HG03342 (cell line): ENCODE data around the gene IL1R2.
"Not testable (repeated sequence)": the region's sequence is repeated elsewhere in the genome, so short reads cannot be mapped to it uniquely, and the experiment has no call there.

Experiments used
- ATAC-seq: cut with Tn5 transposase; IDR thresholded peaks from one replicate; pipeline ENCODE4 v1.9.1; 2021; ENCODE audit warnings: mild to moderate bottlenecking, moderate library complexity; ENCODE audit not compliant: unreplicated experiment

IL1R2 gene

DNA sequence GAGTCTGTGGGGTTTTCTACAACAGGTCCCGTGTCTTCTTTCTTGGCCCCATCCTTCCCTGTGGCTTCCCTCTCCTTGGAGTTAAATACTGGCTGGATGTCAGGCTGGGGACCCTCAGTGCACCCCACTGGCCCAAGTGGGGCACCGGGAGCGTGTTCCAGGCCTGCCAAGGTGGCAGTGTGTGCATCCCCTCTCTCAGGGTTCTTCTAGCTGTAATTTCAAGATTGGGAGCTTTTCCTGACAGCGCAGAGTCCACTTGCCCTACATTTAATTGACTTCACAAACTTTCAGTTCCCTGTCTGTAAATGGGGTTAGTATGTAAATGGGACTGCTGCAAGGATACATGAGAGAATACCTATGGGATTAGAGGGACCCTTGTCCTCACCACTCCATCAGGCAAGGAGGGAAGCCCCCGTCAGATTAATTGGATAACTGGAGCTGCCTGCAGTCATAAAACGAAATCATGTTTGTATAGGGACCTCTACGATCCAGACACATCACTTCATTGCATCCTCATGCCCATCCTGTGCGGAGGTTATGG is 66.6 kb downstream of the IL1R2 start:
- ATAC-seq: no peak

DNA sequence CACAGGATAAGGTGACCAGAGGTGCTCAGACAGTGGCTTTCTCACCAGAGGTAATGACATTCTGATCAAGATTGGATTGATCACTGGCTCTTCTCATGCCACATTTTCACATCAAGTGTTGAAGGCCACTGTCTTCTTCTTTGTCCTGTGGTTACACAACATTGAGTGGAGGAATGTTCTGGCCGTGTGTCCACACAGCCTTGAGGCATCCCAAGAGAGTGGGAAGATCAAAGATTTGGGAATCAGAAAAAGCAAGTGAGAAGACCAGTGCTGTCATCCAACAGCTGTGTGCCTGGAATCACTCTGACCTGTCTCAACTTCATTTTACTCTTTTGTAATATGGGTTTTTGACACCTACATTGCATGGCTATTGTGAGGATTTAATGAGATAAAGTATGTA is 67.4 kb downstream of the IL1R2 start:
- ATAC-seq: no peak

DNA sequence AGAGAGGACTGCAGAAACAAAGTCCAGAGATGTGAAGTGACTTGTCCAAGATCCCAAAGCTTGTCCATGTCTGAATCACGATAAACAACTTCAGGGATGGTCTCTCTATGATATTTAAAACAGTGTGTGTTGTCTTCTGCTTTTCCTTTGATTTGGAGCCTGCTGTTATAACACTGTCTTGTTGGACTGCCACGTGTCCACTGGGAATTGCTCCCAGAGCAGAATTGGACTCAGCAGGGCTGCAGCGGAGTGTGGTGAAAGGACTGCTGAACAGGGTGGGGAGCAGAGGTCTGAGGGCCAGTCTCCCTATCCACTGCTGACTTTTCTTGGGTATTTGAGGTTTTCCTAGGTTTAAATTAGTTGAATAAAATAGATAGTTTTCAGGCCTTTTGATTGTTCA is 68.3 kb downstream of the IL1R2 start:
- ATAC-seq: no peak

DNA sequence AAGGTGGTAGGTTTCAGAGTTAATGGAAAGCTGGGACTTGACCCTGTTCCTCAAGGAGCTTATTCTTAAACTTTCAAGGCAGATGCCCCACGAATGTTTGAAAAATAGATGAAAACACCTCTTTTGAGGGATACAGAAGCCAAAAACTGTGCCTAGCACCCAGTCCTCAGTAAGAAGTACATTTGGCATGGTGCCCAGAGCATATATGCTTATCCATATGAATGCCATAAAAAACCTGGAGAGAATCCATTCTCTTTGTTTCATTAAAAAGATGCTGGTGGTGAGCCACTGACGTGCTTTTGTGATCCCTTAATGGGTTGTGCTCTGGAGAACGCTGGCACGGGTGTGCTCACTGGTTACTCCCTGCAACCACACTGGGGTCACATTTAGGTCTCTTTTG is 69.0 kb downstream of the IL1R2 start:
- ATAC-seq: no peak

DNA sequence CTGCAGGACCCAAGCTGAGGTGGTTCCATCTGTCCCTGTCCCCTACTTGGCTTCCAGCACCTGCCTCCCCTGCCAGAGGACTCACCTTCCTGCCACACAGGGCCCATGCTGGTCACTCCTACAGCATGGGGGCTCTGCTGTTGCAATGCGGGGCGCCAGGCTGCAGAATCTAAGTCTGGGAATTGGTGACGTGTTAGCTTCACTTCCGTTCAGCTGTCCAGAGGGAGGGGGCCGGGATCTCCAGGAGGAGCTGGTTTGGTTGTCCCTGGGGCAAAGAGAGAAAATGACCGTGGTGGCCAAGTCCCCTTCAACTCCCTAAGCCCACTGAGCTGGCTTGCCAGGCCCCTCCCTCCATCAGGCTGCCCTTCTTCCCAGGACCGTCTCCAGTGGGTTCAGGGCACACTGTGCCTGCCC is 69.5 kb downstream of the IL1R2 start:
- ATAC-seq: no peak

DNA sequence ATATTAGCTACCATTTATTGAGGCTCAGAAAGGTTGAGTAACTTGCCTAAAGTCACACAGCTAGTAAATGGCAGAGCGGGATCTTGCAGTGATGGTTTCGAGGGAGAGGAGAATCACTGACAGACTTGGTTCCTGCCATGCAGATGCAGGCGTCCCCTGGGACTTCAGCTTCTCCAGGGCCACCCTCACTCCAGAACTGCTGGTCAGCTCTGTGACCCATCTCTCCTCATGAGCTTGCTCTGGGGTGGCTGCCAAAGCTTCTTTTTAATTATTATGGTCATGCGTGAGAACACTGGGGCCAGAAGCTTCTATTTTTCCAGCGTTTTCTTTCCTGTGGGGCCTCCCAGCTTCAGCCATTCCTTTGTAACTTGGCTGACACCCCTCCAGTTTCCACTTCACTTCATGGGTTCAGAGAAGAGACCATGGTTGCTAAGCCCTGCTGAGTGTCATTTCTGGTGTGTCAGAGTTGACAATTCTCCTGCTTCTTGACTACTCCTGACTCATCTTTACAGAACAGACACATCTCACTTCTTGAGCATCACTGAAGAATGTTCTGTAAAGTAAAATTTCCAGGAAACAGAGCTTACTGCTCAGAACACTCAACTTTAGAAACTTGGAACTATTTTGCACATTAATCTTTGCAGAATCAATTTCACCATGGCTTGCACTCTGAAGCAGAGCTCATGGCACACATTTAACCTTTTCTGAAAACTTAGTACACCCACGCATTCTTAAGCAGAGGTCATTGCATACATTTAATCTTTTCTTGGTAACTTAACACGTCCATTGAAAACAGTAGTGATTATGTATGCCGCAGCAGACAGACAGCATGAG is 70.4 kb downstream of the IL1R2 start:
- no peak for ATAC-seq

DNA sequence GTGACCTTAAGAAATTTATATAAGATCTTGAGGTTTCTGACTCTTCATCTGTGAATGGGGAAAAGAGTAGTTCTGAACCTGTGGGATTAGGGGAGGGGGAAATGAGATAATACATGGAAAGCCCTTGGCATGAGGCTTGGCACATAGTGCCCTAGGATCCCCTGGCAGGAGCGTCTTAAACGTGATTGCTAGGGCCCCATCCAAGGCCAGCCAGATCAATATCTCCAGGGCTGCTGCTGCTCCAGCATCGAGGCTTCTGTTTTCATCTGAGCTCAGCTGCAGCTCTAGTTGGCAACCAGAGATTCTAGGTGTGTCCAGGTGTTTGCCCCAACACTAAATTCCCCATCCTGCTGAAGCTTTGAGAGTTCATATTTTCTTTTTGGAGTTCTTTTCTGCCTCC is 71.0 kb downstream of the IL1R2 start:
- no peak for ATAC-seq

DNA sequence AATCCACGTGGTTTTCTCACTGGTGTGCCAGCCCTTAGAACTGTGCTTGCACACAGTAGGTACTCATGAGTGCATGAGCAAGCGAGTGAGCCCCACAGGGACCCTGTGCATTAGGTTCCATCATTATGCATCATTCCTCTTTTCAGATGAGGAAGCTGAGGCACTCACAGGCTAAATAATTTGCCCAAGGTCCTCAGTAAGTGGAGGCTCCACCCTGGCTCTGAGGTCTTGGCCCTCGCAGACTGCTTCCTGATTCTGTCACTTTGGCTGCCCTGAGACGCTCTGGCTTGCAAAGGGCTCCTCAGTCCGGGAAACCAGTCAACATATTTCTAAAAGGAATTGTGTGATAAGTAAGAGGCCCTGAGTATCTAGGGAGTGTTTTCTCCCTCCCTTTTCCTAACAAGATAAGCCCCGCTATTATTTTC is 71.7 kb downstream of the IL1R2 start:
- ATAC-seq: no peak

DNA sequence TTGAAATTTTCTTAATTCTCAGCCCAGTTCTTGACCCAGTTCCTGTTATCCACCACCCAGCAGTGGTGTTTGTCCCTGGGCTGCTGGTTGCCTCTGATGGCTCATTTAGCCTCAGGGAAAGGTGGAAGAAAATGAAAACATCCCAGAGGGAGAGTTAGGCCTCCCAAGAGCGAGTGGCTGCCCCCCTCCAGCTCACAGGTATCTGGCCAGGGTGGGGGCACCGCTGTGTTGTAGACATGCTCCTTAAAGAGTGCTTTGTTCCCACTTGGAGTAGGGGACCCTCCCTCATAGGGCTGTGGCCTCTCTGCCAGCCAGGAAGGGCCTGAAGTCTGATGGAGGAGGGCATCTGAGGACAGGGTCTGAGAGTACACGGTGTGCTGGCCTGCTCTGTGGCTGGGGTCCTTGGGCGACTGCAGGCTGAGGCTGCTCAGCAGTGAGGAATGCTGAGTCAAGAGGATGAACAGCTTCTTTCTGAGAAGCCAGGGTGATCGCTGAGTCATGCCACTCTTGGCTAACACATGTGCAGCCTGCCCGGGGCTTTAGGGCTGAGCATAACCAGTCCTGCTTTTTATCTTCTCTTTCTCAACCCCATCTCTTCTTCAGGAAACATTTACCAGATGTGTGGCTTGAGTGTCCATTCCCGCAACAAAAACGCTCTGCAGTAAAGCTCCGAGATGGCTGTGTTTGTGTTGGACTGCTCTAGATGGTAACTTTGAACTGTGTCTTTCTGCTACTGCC is 72.3 kb downstream of the IL1R2 start:
- ATAC-seq: no peak

DNA sequence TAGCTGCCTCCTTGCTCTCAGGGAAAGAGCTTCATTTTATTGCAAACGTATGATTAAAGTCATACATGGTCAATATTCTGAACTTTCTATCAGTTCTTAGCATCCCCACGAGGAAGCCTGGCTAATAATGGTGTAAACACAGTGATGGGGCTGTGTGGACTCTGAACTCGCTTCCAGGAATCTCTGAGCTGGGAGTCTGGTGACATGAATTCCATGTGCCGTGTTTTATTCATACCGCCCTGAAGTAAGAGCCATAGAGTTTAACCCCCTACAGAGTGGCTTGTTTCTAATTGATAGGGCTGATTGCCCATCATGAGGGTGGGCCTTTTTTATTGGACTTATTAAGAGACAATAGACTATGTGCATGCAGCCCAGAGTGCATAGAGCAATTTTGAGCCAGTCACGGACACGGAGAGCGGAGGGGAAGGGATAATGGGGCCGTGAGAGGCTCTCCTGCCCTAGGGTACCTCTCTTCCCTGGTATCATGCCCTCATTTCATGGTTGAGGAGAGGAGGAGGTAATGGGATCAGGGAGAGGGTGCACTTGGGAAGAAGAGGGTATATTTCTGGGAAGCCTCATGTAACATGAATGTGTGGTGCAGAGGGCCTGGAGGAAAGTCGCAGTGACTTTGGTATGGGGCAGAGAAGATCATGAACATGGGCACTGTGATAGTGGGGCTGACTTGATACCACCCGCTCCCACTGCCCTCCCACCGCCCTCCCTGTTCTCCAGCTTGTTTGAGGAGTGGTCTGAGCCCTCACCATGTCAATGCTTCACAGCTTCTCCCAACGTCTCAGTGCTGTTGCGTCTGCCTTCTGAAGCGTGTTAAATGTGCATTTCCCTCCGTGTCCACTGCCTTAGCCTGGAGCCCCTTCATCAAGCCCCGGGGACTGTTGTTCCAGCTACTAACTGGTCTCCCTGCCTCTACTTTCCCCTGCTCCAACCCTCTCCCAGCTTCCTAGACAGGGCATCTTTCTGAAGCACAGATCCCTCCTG is 73.2 kb downstream of the IL1R2 start:
- no peak for ATAC-seq

DNA sequence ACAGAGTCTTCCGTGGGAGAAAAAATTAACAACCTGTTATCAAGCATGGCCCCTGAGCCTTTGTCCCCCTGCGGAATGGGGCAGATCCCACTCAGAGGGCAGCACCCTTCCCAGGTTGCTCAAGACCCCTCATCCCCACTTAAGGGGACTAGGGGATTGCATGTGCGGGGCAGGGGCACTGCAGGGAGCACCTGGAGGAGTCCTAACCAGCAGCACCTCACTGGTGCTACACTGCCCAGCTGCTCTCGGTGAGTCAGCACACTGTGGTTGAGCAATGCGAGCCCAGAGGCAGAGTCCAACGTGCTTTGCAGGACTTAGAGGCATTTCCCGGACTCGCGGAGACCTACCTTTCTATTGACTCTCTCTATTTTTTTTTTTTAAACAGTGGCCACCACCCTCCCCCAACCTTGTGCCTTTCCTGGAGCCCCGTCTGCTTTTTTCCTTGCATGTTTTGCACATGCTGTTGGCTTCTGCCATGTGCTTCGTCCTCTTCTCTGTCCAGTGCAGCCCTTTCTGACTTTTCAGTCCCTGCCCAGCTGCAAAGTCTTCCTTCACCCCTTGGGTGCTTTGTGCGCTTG is 74.0 kb downstream of the IL1R2 start:
- no peak for ATAC-seq

DNA sequence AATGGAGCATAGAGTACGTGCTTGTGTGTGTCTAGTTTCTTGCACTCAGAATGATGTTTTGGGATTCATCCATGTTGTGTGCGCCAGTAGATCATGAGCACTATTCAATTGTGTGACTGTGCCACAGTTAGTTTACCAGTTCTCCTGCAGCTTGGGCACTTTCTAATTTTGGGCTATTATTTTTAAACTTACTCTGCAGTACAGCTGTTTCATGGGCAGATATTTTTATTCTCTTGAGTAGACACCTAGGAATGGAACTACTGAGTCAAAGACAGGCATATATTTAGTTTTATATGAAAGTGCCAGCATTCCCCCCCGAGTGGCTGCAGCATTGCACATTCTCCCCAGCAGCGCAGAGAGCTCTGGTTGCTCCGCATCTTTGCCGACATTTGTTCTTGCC is 74.8 kb downstream of the IL1R2 start:
- ATAC-seq: no peak

DNA sequence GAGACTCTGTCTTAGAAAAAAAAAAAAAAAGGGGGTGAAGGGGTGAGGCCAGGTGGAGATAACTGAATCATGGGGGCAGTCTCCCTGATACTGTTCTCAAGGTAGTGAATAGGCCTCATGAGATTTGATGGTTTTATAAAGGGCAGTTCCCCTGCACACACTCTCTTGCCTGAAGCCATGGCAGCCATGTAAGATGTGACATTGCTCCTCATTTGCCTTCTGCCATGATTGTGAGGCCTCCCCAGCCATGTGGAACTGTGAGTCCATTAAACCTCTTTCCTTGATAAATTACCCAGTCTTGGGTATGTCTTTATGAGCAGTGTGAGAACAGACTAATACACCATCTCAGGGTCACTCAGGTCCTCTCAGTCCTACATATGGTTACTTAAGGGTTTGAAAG is 76.4 kb downstream of the IL1R2 start:
- not testable (repeated sequence) for ATAC-seq

DNA sequence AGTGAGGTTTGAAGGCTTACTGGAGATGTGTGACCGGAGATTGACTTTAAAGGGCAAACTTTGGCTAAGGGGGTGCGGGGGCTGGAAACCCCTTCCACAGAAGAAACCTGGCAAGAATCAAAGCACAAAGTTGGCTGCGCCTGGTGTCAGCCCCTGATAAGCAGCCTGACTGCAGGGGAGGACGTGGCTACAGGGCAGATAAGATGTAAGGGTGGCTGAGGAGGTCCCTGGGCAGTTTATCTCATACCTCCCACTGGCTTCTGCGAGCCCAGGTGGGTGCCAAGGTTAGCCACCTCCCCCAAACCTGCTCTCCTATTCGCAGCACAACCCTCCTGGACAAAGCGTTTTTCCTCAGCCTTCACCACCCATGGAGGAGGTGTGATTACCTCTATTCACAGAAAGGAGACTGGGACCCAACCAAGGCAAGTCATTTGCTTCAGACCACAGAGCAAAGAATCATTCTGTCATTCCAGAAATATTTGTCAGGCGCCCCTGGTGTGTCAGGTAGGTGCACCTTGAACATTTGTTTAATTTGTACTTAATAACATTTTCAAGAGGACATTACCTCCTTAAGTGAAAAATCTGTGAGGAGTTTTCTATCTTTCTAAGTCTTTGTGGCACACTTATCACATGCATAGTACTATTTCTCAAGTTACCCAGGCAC is 77.7 kb downstream of the IL1R2 start:
- ATAC-seq: no peak

DNA sequence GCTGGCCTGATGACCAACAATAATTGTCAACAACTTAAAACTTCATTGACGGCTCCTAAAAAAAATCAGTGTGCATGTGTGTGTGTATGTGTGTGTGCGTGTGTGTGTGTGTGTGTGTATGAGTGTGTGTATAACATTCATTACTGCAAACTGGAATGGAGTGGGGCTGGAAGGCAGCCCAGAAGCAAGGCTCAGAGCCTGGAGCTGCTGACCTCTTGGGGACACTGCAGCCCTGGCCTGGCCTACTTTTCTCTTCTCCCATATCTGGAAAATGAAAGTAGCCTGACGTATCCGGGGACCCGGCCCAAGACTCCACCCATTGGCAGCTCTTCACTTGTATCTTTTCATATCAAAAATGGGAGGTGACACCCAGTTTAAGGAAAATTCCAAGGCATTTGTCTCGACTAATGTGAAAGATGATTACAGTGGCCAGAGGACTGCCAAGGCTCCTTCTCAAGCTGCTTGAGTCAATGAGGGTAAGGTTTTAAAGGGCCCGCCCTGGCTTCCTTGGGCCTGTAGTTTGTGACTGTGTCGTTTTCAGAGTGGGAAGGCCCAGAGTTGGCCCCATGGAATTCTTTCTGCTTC is 78.4 kb downstream of the IL1R2 start:
- no peak for ATAC-seq

DNA sequence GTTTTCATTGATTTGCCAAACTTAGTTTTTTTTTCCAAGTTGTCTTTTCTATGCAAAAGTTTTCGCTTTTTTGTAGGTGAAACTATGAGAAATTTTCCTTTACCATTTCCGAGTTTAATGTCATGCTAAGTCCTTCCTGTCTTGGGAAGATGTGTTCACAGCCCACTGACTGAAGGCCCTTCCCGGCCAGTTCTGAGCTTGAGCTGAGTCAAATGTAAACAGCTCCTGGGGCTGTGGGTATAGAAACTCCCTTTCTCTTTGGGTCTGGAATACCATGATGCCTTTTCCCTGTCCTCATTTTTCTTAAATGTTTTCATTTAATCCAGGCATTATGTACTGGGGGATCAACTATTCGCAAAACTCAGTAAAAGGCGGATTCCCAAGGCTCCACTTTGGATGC is 81.0 kb downstream of the IL1R2 start:
- no peak for ATAC-seq

DNA sequence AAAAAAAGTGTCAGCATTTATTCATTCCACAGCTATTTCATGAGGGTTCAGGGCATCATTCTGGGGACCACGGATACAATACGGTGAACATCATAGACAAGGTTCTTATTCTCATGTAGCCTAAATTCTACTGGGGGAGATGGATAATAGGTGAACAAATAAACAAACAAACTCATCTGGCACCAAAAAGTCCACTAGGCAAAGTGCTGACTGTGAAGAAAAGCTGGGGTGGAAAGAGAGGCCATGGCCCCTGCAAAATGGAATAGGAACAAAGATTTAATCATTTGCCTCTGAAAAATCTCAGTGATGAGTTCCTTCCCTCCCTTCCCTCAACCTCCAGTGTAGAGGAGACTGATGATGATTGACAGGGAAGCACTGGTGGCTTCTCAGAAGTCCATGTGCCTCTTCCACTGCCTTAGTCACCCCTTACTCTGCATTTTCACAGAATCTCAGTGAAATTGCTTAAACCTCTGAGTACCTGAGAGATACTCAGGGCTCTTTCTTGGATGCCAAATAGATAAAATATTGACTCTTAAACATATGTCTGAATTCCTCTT is 81.5 kb downstream of the IL1R2 start:
- no peak for ATAC-seq

DNA sequence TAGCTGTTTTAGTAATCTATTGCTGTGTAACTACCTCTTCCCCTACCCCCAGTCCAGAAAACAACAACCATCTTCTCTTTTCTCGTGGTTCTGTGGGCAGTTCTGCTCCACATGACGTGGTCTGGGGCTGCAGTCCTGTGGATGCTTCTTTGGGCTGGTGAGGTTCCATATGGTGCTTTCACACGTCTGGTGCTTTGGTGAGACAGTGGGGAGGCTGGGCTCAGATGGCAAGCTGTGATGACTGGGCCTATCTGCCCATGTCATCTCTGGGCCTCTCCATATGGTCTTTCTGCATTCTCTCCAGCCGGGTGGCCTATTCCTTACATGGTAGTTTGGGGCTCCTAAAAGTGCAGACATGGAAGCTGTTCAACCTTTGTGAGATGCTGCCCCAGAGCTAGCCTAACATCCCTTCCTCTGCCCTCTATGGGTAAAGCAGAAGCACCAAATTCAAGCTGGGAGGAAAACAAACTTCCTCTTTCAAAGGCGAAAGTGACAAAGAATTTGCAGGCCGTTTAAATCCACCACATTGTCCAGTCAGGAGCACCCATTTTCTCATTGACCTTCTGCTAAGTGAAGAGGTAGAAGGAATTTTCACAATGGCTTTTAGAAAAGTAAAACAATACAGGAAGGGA is 82.5 kb downstream of the IL1R2 start:
- no peak for ATAC-seq

DNA sequence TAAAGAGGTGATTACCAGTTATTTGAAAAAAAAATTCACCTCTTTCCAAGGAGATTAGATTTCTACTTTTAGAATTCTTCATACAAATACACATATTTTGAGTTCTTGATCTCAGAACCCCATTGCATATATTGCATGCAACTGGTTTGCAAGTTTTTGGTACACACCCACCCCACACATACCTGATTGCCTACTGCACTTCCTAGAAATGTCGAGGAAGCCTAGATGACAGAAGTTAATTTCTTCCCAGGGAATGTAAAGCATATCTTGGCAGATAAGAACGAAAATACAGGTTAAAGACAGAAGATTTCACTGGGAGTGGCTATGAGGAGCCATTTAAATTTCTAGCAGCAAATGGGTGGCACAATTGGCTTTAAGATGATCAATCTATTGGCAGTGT is 83.7 kb downstream of the IL1R2 start:
- no peak for ATAC-seq
